ENCODE data around the gene NOVA2.

GRCh38 chr19:45995715-45996385 lies 22.2 kb upstream of the NOVA2 start:
- TF ChIP-seq E2F5 (CRISPR knock-in tag; IDR thresholded peaks at IDR 0.05) (no peak), USF1 (CRISPR knock-in tag; IDR thresholded peaks at IDR 0.05) (no peak), ATF1 (CRISPR knock-in tag; IDR thresholded peaks at IDR 0.05) (no peak), CTCF (IDR thresholded peaks at IDR 0.05) (no peak), USF2 (CRISPR knock-in tag; IDR thresholded peaks at IDR 0.05) (no peak), RORB (CRISPR knock-in tag; IDR thresholded peaks at IDR 0.05) (no peak), NFE2L1 (CRISPR knock-in tag; IDR thresholded peaks at IDR 0.05) (no peak), EMX1 (CRISPR knock-in tag; IDR thresholded peaks at IDR 0.05) (no peak), FOXJ3 (CRISPR knock-in tag; IDR thresholded peaks at IDR 0.05; ENCODE audit: borderline replicate concordance) (no peak), NR2C2 (CRISPR knock-in tag; IDR thresholded peaks at IDR 0.05) (no peak), SMAD4 (CRISPR knock-in tag; IDR thresholded peaks at IDR 0.05) (no peak)
